Measurements from ENCODE around the gene RTL9.

The RTL9 gene

DNA sequence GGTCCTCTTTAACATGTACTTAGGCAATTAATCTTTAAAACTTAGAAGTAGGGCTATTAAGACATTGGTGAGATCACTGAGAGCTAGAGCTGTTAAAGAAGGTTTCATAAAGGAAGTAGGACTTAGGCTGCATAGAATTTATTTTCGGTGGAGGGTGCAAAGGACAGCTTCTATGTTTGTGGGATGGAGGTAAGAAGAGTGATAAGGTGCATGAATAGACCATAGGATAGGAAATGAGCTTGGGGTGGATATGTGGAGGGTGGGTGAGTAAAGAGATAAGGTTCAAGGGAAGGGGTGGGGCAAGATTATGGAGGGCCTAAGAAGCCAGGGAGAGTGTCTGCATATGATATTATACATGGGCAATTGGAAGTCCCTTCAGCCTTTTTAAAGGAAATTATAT lies 15.9 kb downstream of the RTL9 start:
- Mint-ChIP-seq H3K4me1 (no peaks in the 10 kb centered on the region), H3K36me3 (ENCODE audit: insufficient read depth) (no peaks in the 10 kb centered on the region), H3K27me3 (peaks cover 15% of the 10 kb centered on the region), H3K4me3 (no peak overlapping the region), H3K27ac (ENCODE audit: low read depth) (no peak overlapping the region), H3K9me3 (no peaks in the 10 kb centered on the region)
- DNase-seq (ENCODE audit: low spot score in 2 of 2), result no peak
- ATAC-seq (replicated peaks; ENCODE audit: extremely low read depth, poor library complexity, severe bottlenecking), result no peak

DNA sequence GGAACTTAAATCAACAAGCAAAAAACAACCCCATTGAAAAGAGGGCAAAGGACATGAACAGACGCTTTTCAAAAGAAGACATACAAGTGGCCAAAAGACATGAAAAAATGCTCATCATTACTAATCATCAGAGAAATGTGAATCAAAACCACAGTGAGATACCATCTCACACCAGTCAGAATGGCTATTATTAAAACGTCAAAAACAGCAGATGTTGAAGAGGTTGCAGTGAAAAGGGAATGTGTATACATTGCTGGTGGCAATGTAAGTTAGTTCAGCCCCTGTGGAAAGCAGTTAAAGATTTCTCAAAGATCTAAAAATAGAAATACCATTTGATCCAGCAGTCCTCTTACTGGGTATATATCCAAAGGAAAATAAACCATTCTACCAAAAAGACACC lies 22.6 kb downstream of the RTL9 start:
- H3K4me3 Mint-ChIP-seq, result no peak overlapping the region
- no peaks in the 10 kb centered on the region for H3K4me1 Mint-ChIP-seq
- no peak for DNase-seq (ENCODE audit: low spot score in 2 of 2)
- H3K36me3 Mint-ChIP-seq (ENCODE audit: insufficient read depth), result no peaks in the 10 kb centered on the region
- H3K27ac Mint-ChIP-seq (ENCODE audit: low read depth), result no peak overlapping the region
- no peaks in the 10 kb centered on the region for H3K9me3 Mint-ChIP-seq
- ATAC-seq (replicated peaks; ENCODE audit: extremely low read depth, poor library complexity, severe bottlenecking), result no peak
- peaks cover 15% of the 10 kb centered on the region for H3K27me3 Mint-ChIP-seq

DNA sequence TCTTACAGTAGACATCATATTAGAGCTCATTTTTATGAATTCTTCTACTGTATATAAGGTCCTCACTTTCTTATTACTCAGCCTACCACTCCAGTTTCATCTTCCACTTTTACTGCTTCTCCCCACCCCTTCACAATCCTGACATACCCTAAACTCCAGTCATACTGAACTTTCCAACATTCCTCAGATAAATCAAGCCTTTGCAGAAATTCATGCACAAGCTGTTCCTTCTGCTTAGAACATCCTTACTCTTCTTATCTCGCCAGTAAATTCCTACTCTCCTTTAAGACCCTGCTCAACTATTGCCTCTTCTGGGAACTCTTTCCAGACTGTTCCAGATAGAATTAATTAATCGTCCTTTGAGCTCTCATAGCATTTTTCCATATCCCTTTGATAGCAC lies 24.8 kb downstream of the RTL9 start:
- Mint-ChIP-seq H3K27me3 (peaks cover 9% of the 10 kb centered on the region), H3K27ac (ENCODE audit: low read depth) (no peak overlapping the region), H3K9me3 (no peaks in the 10 kb centered on the region), H3K4me1 (no peaks in the 10 kb centered on the region), H3K36me3 (ENCODE audit: insufficient read depth) (no peaks in the 10 kb centered on the region), H3K4me3 (no peak overlapping the region)
- ATAC-seq (replicated peaks; ENCODE audit: extremely low read depth, poor library complexity, severe bottlenecking) (no peak), DNase-seq (ENCODE audit: low spot score in 2 of 2) (no peak)

DNA sequence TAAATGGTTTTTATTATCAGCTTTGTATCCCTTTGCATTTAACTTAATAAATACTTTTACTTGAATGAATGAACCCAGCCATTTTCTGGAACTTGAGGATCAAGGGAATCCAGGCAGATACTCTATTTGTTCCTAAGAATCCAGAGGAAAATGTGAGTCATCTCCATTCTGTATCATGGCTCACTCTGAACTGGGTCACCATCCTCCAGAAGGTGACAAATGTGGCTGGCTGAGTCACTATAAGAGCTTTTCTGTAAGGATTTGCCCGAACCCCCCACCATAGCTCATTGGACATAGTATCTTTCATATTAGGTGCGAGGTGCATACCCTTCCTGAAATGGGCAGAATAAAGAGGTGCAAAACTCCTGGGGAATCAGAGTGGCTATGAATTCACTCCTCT lies 25.8 kb downstream of the RTL9 start:
- Mint-ChIP-seq H3K36me3 (ENCODE audit: insufficient read depth) (no peaks in the 10 kb centered on the region), H3K27ac (ENCODE audit: low read depth) (no peak overlapping the region), H3K9me3 (no peaks in the 10 kb centered on the region), H3K27me3 (no peaks in the 10 kb centered on the region), H3K4me1 (no peaks in the 10 kb centered on the region), H3K4me3 (no peak overlapping the region)
- DNase-seq (ENCODE audit: low spot score in 2 of 2) (no peak), ATAC-seq (replicated peaks; ENCODE audit: extremely low read depth, poor library complexity, severe bottlenecking) (no peak)

DNA sequence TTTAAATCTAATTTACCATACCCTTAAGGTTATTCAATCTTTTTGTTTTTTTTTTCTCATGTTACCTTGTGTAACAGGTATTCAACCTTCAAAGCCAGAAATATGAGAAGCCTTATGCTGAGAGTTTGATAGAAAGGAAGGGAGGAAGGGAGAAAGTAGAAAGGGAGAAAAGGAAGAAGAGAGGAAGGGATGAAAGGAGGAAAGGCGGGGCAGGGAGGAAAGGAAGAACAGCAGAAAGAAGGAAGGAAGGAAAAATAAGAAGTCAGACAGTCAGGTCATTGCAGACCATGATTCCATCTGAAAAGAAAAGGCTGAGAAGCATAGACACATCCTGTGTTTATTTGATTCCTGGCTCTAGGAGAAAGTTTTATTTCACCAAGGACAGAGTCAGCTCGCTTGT lies 30.9 kb downstream of the RTL9 start:
- DNase-seq (ENCODE audit: low spot score in 2 of 2) (no peak), ATAC-seq (replicated peaks; ENCODE audit: extremely low read depth, poor library complexity, severe bottlenecking) (no peak)
- Mint-ChIP-seq H3K27me3 (no peaks in the 10 kb centered on the region), H3K4me1 (no peaks in the 10 kb centered on the region), H3K27ac (ENCODE audit: low read depth) (no peak overlapping the region), H3K36me3 (ENCODE audit: insufficient read depth) (no peaks in the 10 kb centered on the region), H3K9me3 (no peaks in the 10 kb centered on the region), H3K4me3 (no peak overlapping the region)

DNA sequence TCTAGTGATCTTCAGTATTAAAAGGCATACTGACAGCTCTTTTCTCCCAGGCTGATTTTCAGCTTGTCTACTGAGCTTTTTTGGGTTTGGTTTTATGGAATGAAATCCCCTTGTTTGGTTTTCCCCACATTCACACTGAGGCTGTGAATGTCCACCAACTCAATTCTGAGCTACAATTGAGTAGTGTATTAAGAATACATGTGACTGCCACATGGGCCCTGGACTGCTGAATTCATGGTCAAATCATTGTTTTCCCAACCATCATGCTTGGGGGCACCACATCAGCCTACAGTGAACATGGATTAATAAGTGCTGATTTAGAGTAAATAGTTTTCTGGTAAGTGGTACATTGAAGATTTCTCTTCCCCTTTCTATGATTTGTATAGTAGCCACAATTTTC lies 32.4 kb downstream of the RTL9 start:
- Mint-ChIP-seq H3K4me1 (no peaks in the 10 kb centered on the region), H3K4me3 (no peak overlapping the region), H3K36me3 (ENCODE audit: insufficient read depth) (no peaks in the 10 kb centered on the region), H3K27me3 (no peaks in the 10 kb centered on the region), H3K9me3 (no peaks in the 10 kb centered on the region), H3K27ac (ENCODE audit: low read depth) (no peak overlapping the region)
- ATAC-seq (replicated peaks; ENCODE audit: extremely low read depth, poor library complexity, severe bottlenecking) (no peak), DNase-seq (ENCODE audit: low spot score in 2 of 2) (no peak)

DNA sequence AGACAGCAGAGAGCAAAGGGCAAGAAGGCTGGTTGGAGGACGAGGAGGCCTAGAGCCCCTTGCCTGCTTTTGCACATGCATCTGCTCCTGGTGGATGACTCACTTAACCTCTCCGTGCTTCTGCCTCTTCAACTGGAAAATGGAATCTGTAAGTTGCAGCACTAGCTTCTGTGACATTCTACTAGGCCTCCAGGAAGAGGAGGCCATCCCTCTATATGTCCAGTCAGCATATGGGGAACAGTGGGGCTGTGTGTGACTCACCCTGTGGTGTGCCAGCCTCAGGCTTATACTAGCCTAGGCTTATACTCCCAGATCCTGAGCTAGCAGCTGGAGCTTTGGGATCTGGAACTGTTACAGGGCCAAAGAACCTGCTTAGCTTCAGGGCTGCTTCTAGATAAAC lies 36.0 kb downstream of the RTL9 start:
- no peak for ATAC-seq (replicated peaks; ENCODE audit: extremely low read depth, poor library complexity, severe bottlenecking)
- H3K27me3 Mint-ChIP-seq, result peaks cover 9% of the 10 kb centered on the region

DNA sequence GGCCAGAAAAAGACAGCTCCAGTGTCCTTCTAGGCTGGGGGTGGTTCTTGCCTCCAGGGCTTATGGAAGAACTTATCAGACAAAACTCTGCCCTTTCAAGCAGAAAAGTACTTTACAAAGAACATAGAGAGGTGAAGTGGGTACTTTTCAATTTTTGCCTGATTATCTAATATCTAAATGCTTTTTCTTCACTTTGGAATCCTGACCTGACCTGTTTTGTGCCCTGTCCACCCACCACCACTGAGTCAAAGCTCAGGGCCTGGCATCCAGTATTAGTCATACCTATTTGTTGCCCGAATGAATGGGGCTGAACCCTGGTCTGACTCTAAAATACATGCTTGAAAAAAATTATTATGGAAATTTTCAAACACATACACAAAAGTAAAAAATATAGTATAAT lies 37.2 kb downstream of the RTL9 start:
- H3K4me3 Mint-ChIP-seq, result no peak overlapping the region
- DNase-seq (ENCODE audit: low spot score in 2 of 2), result no peak
- H3K27me3 Mint-ChIP-seq, result peaks cover 9% of the 10 kb centered on the region
- H3K27ac Mint-ChIP-seq (ENCODE audit: low read depth), result no peak overlapping the region
- H3K36me3 Mint-ChIP-seq (ENCODE audit: insufficient read depth), result no peaks in the 10 kb centered on the region
- no peaks in the 10 kb centered on the region for H3K4me1 Mint-ChIP-seq
- no peaks in the 10 kb centered on the region for H3K9me3 Mint-ChIP-seq
- ATAC-seq (replicated peaks; ENCODE audit: extremely low read depth, poor library complexity, severe bottlenecking), result no peak

More for the DNA sequence above, 36.0 kb downstream of the RTL9 start:
- Mint-ChIP-seq H3K4me3 (no peak overlapping the region), H3K4me1 (no peaks in the 10 kb centered on the region), H3K27ac (ENCODE audit: low read depth) (no peak overlapping the region), H3K9me3 (no peaks in the 10 kb centered on the region), H3K36me3 (ENCODE audit: insufficient read depth) (no peaks in the 10 kb centered on the region)
- DNase-seq (ENCODE audit: low spot score in 2 of 2), result no peak

DNA sequence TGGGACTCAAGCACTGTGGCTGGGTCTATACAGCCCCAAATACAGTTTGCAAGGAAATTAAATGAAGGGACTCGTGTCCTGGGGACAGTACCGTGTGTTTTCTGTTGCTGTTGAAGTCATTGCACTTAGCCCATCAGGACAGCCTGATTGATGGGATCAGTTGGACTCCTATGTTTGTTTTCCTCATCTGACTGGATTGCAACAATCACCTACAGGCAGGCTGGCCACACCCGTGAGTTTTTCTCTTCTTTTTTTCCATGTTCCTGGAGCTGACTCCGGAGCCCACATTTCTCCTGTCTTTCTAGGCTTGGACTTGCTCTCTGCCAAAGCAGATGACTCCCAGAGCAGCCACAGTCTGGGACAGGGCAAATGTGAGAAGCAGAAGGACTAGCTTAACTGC lies 38.1 kb downstream of the RTL9 start:
- Mint-ChIP-seq H3K27me3 (peaks cover 12% of the 10 kb centered on the region), H3K4me1 (no peaks in the 10 kb centered on the region), H3K4me3 (no peak overlapping the region), H3K36me3 (ENCODE audit: insufficient read depth) (no peaks in the 10 kb centered on the region), H3K27ac (ENCODE audit: low read depth) (no peak overlapping the region), H3K9me3 (no peaks in the 10 kb centered on the region)
- DNase-seq (ENCODE audit: low spot score in 2 of 2), result no peak
- ATAC-seq (replicated peaks; ENCODE audit: extremely low read depth, poor library complexity, severe bottlenecking), result no peak

DNA sequence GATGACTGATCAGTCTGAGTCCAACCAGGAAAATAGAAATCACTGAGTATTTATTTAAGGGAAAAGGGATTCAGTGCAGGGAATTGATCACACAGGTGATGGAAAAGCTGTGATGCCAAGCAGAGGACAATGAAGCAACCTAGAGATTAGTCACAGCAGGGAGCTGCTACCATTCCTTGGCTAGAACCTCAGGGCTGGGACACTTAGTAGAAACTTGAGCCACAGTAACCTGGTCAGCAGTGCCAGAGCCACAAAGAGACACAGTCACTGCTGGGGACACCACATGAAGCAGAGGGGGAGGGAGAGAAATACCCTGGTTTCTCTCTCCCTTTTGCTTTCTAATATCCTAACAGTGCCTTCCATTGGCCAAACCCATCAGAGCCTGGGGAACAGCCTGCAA lies 38.7 kb downstream of the RTL9 start:
- Mint-ChIP-seq H3K27me3 (peaks cover 18% of the 10 kb centered on the region), H3K36me3 (ENCODE audit: insufficient read depth) (no peaks in the 10 kb centered on the region), H3K27ac (ENCODE audit: low read depth) (no peak overlapping the region), H3K4me1 (no peaks in the 10 kb centered on the region), H3K9me3 (no peaks in the 10 kb centered on the region), H3K4me3 (no peak overlapping the region)
- ATAC-seq (replicated peaks; ENCODE audit: extremely low read depth, poor library complexity, severe bottlenecking), result no peak
- no peak for DNase-seq (ENCODE audit: low spot score in 2 of 2)

DNA sequence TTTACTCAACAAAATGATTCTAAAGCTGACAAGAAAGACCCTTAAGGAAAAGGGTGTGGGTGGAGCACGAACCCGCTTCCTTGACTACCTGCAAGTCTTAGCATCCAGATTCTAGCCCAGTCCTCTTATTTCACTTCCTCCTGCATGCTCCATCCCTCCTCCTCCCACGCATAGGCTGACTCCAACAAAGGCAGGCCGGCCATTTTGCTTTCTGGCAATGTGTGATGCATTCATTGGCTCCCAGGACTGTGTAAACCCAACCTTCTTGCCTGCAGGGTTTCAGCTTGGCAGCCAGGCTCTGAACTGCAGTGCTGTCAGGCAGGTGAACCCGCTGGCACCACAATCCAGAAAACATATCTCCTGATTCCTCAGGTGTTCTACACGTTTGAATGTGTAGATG lies 39.3 kb downstream of the RTL9 start:
- Mint-ChIP-seq H3K9me3 (no peaks in the 10 kb centered on the region), H3K27me3 (peaks cover 21% of the 10 kb centered on the region), H3K4me1 (no peaks in the 10 kb centered on the region), H3K4me3 (no peak overlapping the region), H3K36me3 (ENCODE audit: insufficient read depth) (no peaks in the 10 kb centered on the region), H3K27ac (ENCODE audit: low read depth) (no peak overlapping the region)
- no peak for ATAC-seq (replicated peaks; ENCODE audit: extremely low read depth, poor library complexity, severe bottlenecking)
- no peak for DNase-seq (ENCODE audit: low spot score in 2 of 2)

DNA sequence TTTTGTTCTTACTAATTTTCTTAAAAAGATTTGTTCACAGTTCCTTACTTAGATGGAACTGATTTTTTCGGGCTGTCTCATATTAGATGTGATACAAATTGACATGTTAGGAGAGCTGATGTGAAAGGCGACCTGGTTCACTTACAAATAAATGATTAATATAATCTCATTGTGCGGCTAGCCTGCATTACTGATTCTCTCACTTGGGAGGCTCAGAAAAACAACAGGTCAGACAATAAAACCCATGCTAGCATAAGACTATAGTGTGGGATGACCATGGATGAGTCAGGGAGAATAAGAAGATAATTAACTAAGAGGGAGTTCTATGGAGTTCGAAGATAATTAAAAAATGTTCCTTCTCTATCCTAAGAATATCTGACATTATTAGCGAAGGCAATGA lies 40.8 kb downstream of the RTL9 start:
- DNase-seq (ENCODE audit: low spot score in 2 of 2), result no peak
- no peaks in the 10 kb centered on the region for H3K4me1 Mint-ChIP-seq
- no peaks in the 10 kb centered on the region for H3K36me3 Mint-ChIP-seq (ENCODE audit: insufficient read depth)
- H3K9me3 Mint-ChIP-seq, result no peaks in the 10 kb centered on the region
- no peak overlapping the region for H3K27ac Mint-ChIP-seq (ENCODE audit: low read depth)
- H3K27me3 Mint-ChIP-seq, result peaks cover 21% of the 10 kb centered on the region
- no peak for ATAC-seq (replicated peaks; ENCODE audit: extremely low read depth, poor library complexity, severe bottlenecking)
- H3K4me3 Mint-ChIP-seq, result no peak overlapping the region

DNA sequence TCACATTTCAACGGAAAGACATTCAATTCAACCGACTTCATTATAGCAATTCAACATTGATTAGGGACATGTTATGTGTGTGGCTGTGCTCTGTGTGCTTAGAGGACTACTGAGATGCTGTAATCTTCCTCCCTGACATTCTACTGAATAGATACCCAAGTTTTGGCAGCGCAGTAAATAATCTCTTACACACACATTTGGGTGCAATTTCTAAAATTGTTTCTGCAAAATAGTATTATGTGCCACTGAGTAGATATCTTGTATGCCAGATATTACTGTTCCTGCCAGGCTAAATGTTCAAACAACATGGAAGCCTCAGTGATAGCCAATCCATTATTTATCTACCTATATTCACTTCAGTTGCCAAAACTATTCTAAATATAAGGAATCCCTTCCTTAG lies 41.3 kb downstream of the RTL9 start:
- H3K9me3 Mint-ChIP-seq, result no peaks in the 10 kb centered on the region
- no peak overlapping the region for H3K27ac Mint-ChIP-seq (ENCODE audit: low read depth)

DNA sequence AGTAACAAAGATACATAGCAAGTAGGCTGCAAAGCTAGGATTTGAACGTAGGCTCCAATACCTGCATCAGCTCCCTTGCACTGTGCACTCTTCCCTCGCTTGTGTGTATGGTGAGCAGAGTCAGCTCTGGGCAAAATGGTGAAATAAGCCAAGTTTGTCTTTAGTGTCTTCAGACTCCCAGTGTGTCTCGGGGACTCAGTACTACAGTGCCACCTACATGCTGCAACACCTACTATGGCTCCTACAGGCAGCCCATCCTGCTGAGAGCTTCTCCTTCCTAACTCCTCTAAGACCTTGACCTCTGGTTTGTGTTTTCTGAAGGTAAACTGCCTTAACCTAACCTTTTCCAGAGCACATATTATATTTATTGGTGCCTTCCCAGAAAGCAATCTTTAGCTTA lies 42.5 kb downstream of the RTL9 start:
- Mint-ChIP-seq H3K9me3 (no peaks in the 10 kb centered on the region), H3K27ac (ENCODE audit: low read depth) (no peak overlapping the region), H3K4me1 (no peaks in the 10 kb centered on the region), H3K36me3 (ENCODE audit: insufficient read depth) (no peaks in the 10 kb centered on the region), H3K4me3 (no peak overlapping the region), H3K27me3 (peaks cover 21% of the 10 kb centered on the region)
- DNase-seq (ENCODE audit: low spot score in 2 of 2) (no peak), ATAC-seq (replicated peaks; ENCODE audit: extremely low read depth, poor library complexity, severe bottlenecking) (no peak)

More for the DNA sequence above, 41.3 kb downstream of the RTL9 start:
- Mint-ChIP-seq H3K4me1 (no peaks in the 10 kb centered on the region), H3K4me3 (no peak overlapping the region), H3K27me3 (peaks cover 21% of the 10 kb centered on the region), H3K36me3 (ENCODE audit: insufficient read depth) (no peaks in the 10 kb centered on the region)
- no peak for ATAC-seq (replicated peaks; ENCODE audit: extremely low read depth, poor library complexity, severe bottlenecking)
- DNase-seq (ENCODE audit: low spot score in 2 of 2), result no peak

Measured in central memory CD8-positive, alpha-beta T cell (primary cell).